ENCODE results near the gene PDZD8.

PDZD8 gene

DNA sequence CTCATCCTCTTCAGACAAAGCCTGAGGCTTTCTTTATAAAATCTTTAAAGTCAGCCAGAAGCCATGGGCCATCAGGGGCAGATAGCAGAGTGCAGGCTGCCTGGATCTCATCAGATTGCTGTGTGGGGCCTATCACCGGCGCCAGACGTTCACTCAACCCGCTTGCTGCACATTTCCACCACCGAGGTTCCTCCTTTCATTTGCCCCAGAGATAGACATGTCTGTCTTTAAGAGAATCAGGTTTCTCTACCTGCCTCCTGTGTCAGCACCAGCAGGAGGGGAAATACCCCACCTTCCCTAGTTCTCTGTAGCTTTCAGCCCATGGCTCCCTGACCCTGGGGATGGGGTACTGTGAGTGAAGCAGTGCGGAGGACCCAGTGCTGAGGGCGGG, 112.3 kb downstream of the PDZD8 start:
- H3K4me1 ChIP-seq (ENCODE audit: low read length), result no peaks in the 10 kb centered on the region
- H2AFZ ChIP-seq (ENCODE audit: low read depth, low read length), result no peak overlapping the region
- no peak overlapping the region for H3K9ac ChIP-seq (ENCODE audit: low read length)
- no peaks in the 10 kb centered on the region for H4K20me1 ChIP-seq (ENCODE audit: insufficient read depth, low read length)
- no peak overlapping the region for H3K27ac ChIP-seq (ENCODE audit: low read length)
- H3K36me3 ChIP-seq (replicated peaks; ENCODE audit: low read depth, low read length), result no peaks in the 10 kb centered on the region
- no peak overlapping the region for H3K4me3 ChIP-seq (ENCODE audit: low read length)
- no peaks in the 10 kb centered on the region for H3K9me3 ChIP-seq (ENCODE audit: insufficient read depth, low read length)
- H3K79me2 ChIP-seq (ENCODE audit: low read length), result no peaks in the 10 kb centered on the region
- H3K27me3 ChIP-seq (ENCODE audit: low read depth, low read length), result no peaks in the 10 kb centered on the region; the same call in 1 of the 2 replicates
- TF ChIP-seq, protein P1, sequence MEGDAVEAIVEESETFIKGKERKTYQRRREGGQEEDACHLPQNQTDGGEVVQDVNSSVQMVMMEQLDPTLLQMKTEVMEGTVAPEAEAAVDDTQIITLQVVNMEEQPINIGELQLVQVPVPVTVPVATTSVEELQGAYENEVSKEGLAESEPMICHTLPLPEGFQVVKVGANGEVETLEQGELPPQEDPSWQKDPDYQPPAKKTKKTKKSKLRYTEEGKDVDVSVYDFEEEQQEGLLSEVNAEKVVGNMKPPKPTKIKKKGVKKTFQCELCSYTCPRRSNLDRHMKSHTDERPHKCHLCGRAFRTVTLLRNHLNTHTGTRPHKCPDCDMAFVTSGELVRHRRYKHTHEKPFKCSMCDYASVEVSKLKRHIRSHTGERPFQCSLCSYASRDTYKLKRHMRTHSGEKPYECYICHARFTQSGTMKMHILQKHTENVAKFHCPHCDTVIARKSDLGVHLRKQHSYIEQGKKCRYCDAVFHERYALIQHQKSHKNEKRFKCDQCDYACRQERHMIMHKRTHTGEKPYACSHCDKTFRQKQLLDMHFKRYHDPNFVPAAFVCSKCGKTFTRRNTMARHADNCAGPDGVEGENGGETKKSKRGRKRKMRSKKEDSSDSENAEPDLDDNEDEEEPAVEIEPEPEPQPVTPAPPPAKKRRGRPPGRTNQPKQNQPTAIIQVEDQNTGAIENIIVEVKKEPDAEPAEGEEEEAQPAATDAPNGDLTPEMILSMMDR (IDR thresholded peaks at IDR 0.05; ENCODE audit: low read depth, low read length), result no peak
- TF ChIP-seq EZH2phosphoT487 (IDR thresholded peaks at IDR 0.05; ENCODE audit: low read depth), result no peak
- H3K4me2 ChIP-seq (ENCODE audit: low read length), result no peak overlapping the region

DNA sequence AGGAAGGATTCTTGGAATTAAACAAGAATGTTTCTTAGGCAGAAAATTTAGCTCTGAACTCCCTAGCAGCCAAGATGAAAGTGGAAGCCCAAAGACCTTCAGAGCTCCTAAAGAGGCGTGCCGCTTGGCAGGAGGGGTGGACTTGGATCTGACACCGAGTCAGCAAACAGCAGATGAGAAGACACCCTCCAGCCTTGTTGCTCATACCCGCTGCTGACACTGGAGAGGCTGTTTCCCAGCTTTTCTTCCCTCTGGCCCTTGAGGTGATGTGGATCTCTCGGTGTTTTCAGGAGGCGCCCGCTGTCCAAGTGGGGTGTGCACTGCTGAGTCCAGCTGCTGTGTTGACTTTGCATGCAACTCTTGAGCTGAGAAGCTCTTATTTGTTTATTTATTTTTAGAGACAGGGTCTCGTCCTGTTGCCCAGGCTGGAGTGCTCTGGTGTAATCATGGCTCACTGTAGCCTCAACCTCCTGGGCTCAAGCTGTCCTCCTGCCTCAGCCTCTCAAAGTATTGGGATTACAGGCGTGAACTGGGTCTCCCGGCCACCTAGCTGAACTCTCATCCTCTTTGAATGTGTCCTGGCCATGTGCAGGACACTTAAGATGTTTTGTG, 112.8 kb downstream of the PDZD8 start:
- no peaks in the 10 kb centered on the region for H3K36me3 ChIP-seq (replicated peaks; ENCODE audit: low read depth, low read length)
- H3K79me2 ChIP-seq (ENCODE audit: low read length), result no peaks in the 10 kb centered on the region
- H3K4me2 ChIP-seq (ENCODE audit: low read length), result no peak overlapping the region
- H3K4me1 ChIP-seq (ENCODE audit: low read length), result no peaks in the 10 kb centered on the region
- H3K27ac ChIP-seq (ENCODE audit: low read length), result no peak overlapping the region
- H3K9ac ChIP-seq (ENCODE audit: low read length), result no peak overlapping the region
- no peaks in the 10 kb centered on the region; the same call in 1 of the 2 replicates for H3K27me3 ChIP-seq (ENCODE audit: low read depth, low read length)
- no peaks in the 10 kb centered on the region for H4K20me1 ChIP-seq (ENCODE audit: insufficient read depth, low read length)
- no peak overlapping the region for H2AFZ ChIP-seq (ENCODE audit: low read depth, low read length)
- H3K9me3 ChIP-seq (ENCODE audit: insufficient read depth, low read length), result no peaks in the 10 kb centered on the region
- H3K4me3 ChIP-seq (ENCODE audit: low read length), result no peak overlapping the region
- TF ChIP-seq EZH2phosphoT487 (IDR thresholded peaks at IDR 0.05; ENCODE audit: low read depth), result no peak
- TF ChIP-seq, protein P1 (IDR thresholded peaks at IDR 0.05; ENCODE audit: low read depth, low read length), result no peak

DNA sequence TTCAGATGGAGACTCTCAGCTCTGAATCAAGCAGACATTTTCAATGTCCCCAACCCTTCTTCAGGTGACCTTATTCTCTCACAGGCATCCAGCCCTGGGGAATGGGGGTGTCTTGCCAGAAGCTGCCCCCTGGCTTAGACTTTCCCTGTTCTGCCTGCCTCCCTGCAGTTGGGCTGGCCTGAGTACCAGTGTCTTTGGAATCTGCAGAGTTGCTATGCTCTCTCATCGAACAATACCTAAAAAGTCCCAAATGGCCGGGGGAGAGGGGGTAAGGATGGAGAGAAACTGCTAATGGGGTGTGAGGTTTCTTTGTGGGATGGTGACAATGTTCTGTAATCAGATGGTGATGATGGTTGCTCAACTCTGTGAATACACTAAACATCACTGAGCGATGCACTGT, 113.7 kb downstream of the PDZD8 start:
- Histone ChIP-seq H3K9ac (ENCODE audit: low read length) (no peak overlapping the region), H3K27ac (ENCODE audit: low read length) (no peak overlapping the region), H3K4me1 (ENCODE audit: low read length) (no peaks in the 10 kb centered on the region), H3K36me3 (replicated peaks; ENCODE audit: low read depth, low read length) (no peaks in the 10 kb centered on the region), H3K79me2 (ENCODE audit: low read length) (no peaks in the 10 kb centered on the region), H4K20me1 (ENCODE audit: insufficient read depth, low read length) (no peaks in the 10 kb centered on the region), H3K27me3 (ENCODE audit: low read depth, low read length) (no peaks in the 10 kb centered on the region; the same call in 1 of the 2 replicates), H2AFZ (ENCODE audit: low read depth, low read length) (no peak overlapping the region), H3K4me2 (ENCODE audit: low read length) (no peak overlapping the region), H3K4me3 (ENCODE audit: low read length) (no peak overlapping the region), H3K9me3 (ENCODE audit: insufficient read depth, low read length) (no peaks in the 10 kb centered on the region)
- no peak for TF ChIP-seq EZH2phosphoT487 (IDR thresholded peaks at IDR 0.05; ENCODE audit: low read depth)
- TF ChIP-seq, protein P1 (IDR thresholded peaks at IDR 0.05; ENCODE audit: low read depth, low read length), result no peak

DNA sequence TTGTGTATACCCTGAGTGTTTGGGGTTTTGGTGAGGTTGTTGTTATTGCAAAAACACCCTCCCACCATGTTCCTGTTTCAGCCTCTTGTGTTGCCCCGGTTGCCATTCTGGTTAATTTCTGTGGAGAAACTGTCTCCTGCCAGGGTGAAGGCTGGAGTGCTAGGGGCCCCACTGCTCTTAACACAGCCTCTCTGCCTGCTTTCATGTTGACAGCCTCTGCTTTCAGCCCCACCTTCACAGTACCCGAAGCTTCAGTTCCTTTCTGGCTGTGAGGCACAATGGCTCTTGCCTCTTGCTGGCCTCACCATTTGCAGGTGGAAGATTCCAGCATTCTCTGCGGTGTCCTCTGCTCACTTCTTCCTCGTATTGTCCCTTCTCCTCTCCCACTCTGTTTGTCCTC, 115.2 kb downstream of the PDZD8 start:
- Histone ChIP-seq H3K36me3 (replicated peaks; ENCODE audit: low read depth, low read length) (no peaks in the 10 kb centered on the region), H3K79me2 (ENCODE audit: low read length) (no peaks in the 10 kb centered on the region), H3K4me1 (ENCODE audit: low read length) (no peaks in the 10 kb centered on the region), H3K27me3 (ENCODE audit: low read depth, low read length) (no peaks in the 10 kb centered on the region; the same call in 1 of the 2 replicates), H3K9ac (ENCODE audit: low read length) (no peak overlapping the region), H3K27ac (ENCODE audit: low read length) (no peak overlapping the region), H3K4me2 (ENCODE audit: low read length) (no peak overlapping the region), H4K20me1 (ENCODE audit: insufficient read depth, low read length) (no peaks in the 10 kb centered on the region), H3K4me3 (ENCODE audit: low read length) (no peak overlapping the region), H2AFZ (ENCODE audit: low read depth, low read length) (no peak overlapping the region), H3K9me3 (ENCODE audit: insufficient read depth, low read length) (no peaks in the 10 kb centered on the region)
- no peak for TF ChIP-seq EZH2phosphoT487 (IDR thresholded peaks at IDR 0.05; ENCODE audit: low read depth)
- TF ChIP-seq, protein P1 (IDR thresholded peaks at IDR 0.05; ENCODE audit: low read depth, low read length), result no peak
